Inflammatory macrophage treated with lipopolysaccharide for 1 hour (primary cell): Measurements from ENCODE around the gene MAPK11.

ENCODE experiments used
- DNase-seq, 2 donors: peaks; one replicate each; pipeline ENCODE4 v3.0.0-alpha.2; 2020 to 2022

Gene MAPK11

DNA sequence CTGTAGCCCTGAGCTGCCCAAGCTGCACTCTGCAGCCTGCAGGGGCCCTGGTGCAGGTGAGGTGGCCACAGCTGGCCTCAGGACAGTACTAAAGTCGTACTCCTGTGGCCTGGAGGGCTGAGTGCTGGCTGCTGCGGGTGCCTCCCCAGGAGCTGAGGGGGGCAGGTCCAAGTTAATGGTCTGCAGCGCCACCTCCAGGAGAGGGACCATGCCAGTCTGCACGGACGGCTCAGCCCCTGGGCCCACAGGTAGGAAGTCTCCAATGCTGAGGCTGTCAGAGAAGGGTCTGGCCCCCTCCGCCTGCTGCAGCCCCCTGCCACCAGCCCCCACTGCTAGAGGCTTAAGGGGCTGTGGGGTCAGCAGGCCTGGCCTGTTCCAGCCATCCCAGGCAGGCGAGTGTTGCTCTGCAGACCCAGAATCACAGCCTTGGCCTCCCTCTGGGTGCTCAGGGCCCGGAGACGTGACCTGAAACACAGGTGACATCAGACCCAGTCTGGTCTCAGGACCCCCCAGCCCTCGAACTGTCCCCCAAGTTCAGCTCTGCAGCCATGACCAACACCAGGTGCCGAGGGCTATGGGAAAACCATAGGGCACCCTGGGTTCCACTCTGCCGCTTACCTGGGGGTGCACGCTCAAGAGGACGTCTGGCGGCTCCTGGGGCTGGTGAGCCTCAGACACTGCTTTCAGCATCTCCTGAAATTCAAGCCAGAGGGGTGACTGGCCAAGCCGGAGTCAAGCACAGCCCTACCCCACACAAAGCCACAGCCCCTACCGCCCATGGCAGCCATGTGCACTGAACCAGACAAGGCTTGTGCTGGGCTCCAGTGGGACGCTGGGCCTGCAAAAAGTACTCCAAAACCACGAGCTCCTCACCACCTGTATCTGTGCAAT lies 48.5 kb downstream of the MAPK11 start:
- no peak for DNase-seq

DNA sequence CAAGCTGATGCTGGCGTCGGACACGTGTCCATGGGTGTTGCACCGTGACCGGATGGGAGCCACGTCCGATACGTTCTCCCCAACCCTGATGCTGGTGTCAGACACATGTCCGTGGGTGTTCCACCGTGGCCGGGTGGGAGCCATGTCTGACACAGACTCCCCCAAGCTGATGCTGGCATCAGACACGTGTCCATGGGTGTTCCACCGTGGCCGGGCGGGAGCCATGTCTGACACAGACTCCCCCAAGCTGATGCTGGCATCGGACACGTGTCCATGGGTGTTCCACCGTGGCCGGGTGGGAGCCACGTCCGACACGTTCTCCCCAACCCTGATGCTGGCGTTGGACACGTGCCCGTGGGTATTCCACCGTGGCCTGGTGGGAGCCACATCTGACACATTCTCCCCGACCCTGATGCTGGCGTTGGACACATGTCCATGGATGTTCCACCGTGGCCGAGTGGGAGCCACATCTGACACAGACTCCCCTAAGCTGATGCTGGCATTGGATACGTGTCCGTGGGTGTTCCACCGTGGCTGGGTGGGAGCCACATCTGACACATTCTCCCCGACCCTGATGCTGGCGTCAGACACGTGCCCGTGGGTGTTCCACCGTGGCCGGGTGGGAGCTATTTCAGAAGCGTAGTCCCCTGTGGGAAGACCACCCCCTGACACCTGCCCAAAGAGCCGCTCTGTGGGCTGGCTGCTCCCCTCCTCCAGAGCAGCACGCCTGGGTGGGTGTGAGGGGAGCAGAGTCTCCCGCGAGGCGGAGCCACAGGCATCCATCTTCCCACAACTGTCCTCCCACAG lies 49.4 kb downstream of the MAPK11 start:
- no peak for DNase-seq

DNA sequence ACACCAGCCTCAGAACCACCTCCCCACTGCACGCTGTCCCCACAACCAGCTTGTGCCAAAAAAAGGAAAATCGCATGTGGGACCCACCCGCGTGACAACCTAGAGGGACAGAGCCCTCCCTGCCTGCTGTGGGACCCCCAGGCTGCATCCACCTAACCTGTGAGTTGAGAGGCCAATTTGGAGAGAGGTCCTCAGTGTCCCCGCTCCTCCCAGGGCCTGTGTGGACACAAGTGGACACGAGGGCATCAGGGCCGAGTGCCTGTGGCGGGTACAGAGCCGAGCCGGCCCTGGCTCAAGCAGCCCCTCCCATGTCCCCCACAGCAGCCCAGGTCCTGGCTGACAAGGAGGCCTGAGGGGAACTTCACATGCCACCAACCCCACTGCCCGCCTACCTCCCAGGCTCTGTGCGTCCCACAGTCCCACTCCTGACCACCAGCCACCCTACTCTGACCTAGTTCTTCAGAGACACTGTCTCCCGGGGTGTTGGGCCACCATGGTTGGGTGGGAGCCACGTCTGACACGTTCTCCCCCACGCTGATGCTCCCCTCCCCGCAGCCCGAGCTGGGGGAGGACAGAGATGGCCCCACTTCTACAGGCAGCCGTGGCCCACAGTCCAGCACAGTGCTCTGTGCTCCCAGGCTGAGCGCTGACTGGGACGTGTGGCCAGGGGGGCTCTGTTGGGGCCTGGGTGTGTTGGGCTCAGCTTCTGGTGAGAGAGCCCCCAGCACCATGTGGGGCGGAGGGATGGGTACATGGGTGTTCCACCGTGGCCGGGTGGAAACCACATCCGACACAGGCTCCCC lies 50.2 kb downstream of the MAPK11 start:
- no peak for DNase-seq

DNA sequence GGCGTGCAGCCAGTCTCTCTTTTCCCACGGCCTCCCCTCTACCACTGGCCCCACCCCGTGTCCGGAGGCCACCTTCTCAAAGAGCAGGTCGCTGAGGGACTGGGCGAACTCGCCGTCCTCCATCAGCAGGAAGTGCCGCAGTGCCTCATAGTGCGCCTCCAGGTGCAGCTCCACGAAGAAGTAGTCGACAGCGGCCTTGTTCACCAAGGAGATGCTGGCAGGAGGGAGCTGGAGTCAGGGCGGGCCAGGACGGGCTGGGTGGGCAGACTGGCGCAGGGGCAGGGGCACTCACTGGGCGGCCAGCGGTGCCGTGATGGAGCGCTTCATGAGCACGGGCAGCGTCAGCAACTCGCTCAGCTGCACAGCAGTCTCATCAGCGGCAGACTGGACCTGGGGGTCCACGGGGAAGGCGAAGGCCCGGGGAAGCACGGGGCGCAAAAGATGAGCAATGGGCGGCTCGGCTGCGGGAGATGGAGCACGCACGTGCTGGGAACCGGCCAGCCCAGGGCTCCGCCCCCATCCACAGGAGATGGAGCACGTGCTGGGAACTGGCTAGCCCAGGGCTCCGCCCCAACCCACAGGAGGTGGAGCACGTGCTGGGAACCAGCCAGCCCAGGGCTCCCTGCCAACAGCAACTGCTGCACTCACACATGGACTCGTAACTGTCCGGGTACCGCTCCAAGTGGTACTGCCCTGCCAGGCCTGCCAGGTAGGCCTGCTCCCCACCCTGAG lies 51.0 kb downstream of the MAPK11 start:
- no peak for DNase-seq

DNA sequence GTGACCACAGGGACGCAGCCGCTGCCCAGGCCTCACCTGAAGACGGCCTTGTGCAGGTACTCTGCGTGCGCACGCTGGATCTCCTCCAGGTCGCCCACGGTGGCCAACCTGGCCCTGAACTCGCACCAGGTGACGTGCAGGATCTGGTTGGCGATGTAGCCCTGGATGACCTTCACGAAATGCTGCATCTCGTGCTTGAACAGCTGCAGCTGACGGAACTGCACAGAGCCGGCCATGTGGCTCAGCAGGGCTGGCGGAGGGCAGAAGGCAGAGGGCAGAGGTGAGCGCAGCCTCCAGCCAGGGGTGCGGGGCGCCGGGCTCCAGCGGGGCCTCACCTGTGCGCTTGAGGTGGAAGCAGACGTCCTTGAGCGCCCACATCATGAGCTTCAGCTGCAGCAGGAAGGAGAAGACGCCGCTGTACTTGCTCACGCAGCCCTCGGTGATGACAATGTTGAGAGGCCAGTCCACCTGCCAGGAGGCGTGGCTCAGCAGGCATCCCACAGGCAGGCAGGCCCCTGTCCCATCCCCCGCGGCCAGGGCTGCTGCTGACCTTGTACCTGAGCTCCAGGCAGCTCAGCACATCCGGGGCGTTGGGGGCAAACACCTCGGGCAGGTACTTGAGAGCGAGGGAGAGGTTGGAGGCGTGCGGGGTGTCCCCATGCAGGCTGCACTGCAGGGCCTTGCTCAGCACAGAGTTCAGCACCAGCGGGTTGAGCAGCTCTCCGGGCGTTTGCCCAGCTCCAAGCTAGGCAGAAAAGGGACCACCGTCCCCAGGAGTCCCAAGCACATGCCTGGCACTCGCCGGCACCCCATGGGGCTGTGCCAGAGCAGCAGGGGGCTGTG lies 51.8 kb downstream of the MAPK11 start:
- no peak for DNase-seq

DNA sequence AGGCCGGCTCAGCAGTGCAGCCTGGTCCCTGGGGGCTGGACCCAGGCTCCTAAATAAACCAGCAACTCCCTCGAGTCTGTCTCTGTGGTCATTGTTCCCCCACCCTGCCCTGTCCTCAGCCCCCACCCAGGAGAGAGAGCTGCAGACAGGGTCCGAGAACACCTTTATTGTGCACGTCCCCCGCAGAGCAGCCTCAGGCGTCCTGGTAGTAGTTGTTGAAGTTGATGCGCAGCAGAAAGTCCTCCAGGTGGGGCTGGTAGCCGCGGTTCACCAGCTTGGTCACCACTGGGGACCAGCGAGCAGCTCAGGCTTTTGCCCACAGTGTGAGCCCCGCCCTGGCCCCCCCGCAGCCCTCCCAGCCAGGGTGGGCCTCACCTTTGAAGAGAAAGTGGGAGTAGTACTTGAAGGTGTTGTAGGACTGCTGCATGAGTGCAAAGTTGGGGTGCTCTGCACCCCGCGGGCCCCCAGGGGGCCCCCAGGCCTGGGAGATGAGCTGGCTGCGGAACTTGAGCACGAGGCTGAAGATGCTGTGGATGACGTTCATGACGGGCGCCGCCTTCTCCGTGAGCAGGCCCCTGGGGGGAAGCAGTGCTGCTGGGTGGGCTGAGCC lies 52.5 kb downstream of the MAPK11 start:
- DNase-seq: no peak

DNA sequence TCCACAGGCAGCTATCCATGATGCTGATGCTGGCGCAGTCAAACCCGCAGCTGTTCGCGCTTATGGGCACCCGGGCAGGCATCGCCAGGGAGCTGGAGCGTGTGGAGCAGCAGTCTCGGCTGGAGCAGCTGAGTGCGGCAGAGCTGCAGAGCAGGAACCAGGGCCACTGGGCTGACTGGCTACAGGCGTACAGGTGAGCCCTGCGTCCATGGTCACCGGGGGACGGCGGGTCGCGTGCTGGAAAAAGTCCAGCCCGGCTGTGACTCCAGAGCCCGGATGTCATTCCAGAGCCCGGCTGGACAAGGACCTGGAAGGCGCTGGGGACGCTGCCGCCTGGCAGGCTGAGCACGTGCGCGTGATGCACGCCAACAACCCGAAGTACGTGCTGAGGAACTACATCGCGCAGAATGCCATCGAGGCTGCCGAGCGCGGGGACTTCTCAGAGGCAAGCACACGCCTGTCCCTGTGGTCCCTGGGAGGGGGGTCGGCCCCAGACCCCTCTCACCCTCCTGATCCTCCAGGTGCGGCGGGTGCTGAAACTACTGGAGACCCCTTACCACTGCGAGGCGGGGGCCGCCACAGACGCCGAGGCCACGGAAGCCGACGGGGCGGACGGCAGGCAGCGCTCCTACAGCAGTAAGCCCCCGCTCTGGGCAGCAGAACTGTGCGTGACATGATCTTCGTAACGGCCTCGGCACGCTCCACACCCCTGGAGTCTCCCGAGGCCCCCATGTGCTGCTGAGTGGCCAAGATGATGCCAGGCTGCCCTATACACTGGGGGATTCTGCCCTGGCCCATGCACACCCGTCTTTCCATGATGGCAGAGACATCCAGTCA lies 53.3 kb downstream of the MAPK11 start:
- DNase-seq: no peak

DNA sequence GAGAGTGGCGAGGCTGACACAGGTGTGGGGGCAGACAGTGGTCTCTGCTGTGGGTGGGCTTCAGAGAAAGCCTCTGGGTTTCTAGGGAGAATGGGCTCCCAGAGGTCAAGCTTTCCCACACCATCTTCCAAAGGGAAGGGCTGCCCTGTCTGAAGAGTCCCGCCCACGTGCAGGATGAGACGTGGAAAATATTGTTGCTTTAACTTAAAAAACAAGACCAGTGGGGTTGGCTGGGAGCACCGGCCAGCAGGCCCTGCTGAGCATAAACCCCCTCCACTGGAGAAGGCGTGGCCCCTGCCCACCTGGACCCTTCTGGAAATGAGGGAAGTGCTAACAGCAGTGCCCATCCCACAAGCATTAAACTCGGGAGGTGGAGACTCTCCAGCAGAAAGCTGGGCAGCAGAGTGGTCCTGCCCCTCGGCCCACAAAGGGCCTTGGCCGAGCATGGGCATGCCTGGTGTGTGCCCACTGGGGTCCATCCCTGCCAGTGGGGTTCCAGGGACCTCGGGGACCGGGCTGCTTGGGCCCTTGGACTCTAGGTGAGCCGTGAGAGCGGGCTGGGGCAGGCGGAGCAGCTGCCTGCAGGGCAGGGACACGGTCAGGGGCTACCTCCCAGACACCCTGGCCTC lies 54.0 kb downstream of the MAPK11 start:
- no peak for DNase-seq

DNA sequence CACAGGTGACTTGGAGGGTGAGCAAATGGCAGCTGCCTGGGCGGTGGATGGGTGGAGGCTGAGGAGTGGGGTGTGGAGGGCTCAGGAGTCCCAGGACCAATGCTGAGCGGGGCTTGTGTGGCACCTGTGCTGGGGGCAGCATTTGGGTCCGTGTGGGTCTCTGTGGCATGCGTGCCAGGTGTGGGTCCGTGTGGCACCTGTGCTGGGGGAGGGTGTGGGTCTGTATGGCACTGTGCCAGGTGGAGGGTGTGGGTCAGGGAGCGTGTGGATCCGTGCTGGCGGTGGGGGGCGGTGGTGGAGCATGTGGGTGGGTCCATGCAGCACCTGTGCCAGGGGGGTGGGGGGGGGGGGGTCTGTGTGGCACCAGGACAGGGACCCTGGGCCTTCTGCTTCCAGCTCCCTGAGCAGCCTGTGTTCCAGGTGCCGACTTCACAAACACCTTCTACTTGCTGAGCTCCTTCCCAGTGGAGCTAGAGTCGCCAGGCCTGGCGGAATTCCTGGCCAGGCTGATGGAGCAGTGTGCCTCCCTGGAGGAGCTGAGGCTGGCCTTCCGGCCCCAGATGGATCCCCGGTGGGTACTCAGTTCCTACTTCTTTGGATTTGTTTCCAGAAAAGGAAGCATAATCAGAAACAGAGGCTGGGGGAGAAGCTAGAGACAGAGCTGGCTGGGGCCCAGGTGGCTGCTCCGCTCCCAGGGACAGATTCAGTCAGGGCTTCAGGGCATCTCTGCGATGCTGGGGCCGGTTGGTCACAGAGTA lies 54.7 kb downstream of the MAPK11 start:
- DNase-seq: no peak
